ENCODE data around the gene AP1G2.

Gene AP1G2

GRCh38 chr14:23566778-23567185, 809 bp downstream of the AP1G2 start:
- H3K9me3 ChIP-seq = no peaks in the 10 kb centered on the region
- TF ChIP-seq CTCF (IDR thresholded peaks at IDR 0.05) = no peak
- H3K27ac ChIP-seq = peak overlapping the region; percentile 78
- H3K4me3 ChIP-seq (ENCODE audit: low read depth in 1 of 2, low read length in 1 of 2) = peak overlapping the region; percentile 86 to 89
- H3K4me1 ChIP-seq (ENCODE audit: control insufficient read depth in 1 of 2, insufficient read depth in 1 of 2, low read depth in 1 of 2, low read length in 1 of 2) = peaks cover 23 to 41% of the 10 kb centered on the region in 2 experiments
- H3K27me3 ChIP-seq = peaks cover 3% of the 10 kb centered on the region
- H3K36me3 ChIP-seq = peaks cover 41% of the 10 kb centered on the region

GRCh38 chr14:23566112-23566777, 1.3 kb downstream of the AP1G2 start:
- H3K27ac ChIP-seq = peak overlapping the region; percentile 78
- peaks cover 23 to 40% of the 10 kb centered on the region in 2 experiments for H3K4me1 ChIP-seq (ENCODE audit: control insufficient read depth in 1 of 2, insufficient read depth in 1 of 2, low read depth in 1 of 2, low read length in 1 of 2)
- H3K36me3 ChIP-seq = peaks cover 47% of the 10 kb centered on the region
- no peaks in the 10 kb centered on the region for H3K9me3 ChIP-seq
- no peak for TF ChIP-seq CTCF (IDR thresholded peaks at IDR 0.05)
- H3K27me3 ChIP-seq = no peaks in the 10 kb centered on the region
- H3K4me3 ChIP-seq (ENCODE audit: low read depth in 1 of 2, low read length in 1 of 2) = peak overlapping the region; percentile 86 to 89

- no peak for TF ChIP-seq CTCF (IDR thresholded peaks at IDR 0.05)
- Histone ChIP-seq H3K9me3 (no peaks in the 10 kb centered on the region), H3K27me3 (no peaks in the 10 kb centered on the region), H3K4me1 (ENCODE audit: control insufficient read depth in 1 of 2, insufficient read depth in 1 of 2, low read depth in 1 of 2, low read length in 1 of 2) (peaks cover 23 to 40% of the 10 kb centered on the region in 2 experiments), H3K36me3 (peaks cover 53% of the 10 kb centered on the region), H3K4me3 (ENCODE audit: low read depth in 1 of 2, low read length in 1 of 2) (no peak overlapping the region), H3K27ac (no peak overlapping the region)
These were observed 2.0 kb downstream of the AP1G2 start for GRCh38 chr14:23565626-23566025.

GRCh38 chr14:23564876-23565275, 2.7 kb downstream of the AP1G2 start:
- peaks cover 23 to 40% of the 10 kb centered on the region in 2 experiments for H3K4me1 ChIP-seq (ENCODE audit: control insufficient read depth in 1 of 2, insufficient read depth in 1 of 2, low read depth in 1 of 2, low read length in 1 of 2)
- peaks cover 59% of the 10 kb centered on the region for H3K36me3 ChIP-seq
- no peaks in the 10 kb centered on the region for H3K27me3 ChIP-seq

GRCh38 chr14:23564181-23564812, 3.3 kb downstream of the AP1G2 start:
- H3K27ac ChIP-seq = peak overlapping the region; percentile 47
- H3K9me3 ChIP-seq = no peaks in the 10 kb centered on the region
- H3K4me3 ChIP-seq (ENCODE audit: low read depth in 1 of 2, low read length in 1 of 2) = no peak overlapping the region
- peaks cover 23 to 40% of the 10 kb centered on the region in 2 experiments for H3K4me1 ChIP-seq (ENCODE audit: control insufficient read depth in 1 of 2, insufficient read depth in 1 of 2, low read depth in 1 of 2, low read length in 1 of 2)
- H3K27me3 ChIP-seq = no peaks in the 10 kb centered on the region
- TF ChIP-seq CTCF (IDR thresholded peaks at IDR 0.05) = no peak
- H3K36me3 ChIP-seq = peaks cover 65% of the 10 kb centered on the region

More at GRCh38 chr14:23564876-23565275, 2.7 kb downstream of the AP1G2 start:
- TF ChIP-seq CTCF (IDR thresholded peaks at IDR 0.05) = no peak
- Histone ChIP-seq H3K4me3 (ENCODE audit: low read depth in 1 of 2, low read length in 1 of 2) (no peak overlapping the region), H3K9me3 (no peaks in the 10 kb centered on the region), H3K27ac (no peak overlapping the region)

All from neutrophil (primary cell).